HG03159 (cell line): ENCODE data around the gene PFN2.
"Not testable (repeated sequence)": the region's sequence is repeated elsewhere in the genome, so short reads cannot be mapped to it uniquely, and the experiment has no call there.

Experiments used
- ATAC-seq: cut with Tn5 transposase; IDR thresholded peaks from one replicate; pipeline ENCODE4 v1.9.1; 2021; ENCODE audit warnings: mild to moderate bottlenecking, moderate library complexity; ENCODE audit not compliant: unreplicated experiment

PFN2 gene, protein sequence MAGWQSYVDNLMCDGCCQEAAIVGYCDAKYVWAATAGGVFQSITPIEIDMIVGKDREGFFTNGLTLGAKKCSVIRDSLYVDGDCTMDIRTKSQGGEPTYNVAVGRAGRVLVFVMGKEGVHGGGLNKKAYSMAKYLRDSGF

DNA sequence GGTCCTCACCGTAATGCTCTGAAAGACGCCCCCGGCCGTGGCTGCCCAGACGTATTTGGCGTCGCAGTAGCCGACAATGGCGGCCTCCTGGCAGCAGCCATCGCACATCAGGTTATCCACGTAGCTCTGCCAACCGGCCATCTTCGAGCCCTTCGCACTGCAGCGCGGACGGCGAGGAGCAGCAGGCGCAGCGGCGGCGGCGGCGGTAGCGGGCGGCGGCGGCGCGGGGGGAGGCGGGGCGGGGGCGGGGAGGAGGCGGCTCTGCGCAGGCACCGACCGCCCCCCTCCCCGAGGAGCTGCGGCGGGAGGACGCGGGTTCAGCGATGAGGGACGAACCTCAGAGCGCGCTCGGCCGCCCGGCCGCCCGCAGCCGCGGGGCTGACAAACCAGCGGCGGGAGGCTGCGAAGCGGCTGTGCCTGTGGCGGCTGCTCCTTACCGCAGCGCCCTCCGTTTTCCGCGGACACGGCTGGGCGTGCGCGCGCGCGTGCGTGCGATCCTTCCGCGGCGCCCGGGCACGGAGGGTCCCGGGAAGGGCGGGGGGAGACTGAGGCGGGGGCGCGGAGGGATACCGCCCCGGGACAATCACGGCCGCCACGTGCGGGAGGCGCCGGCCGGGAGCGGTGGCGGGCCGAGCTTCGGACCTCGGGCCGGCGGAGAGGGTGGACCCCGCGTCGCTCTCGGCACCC is at the start of gene PFN2:
PFN2 (minus strand) TSS at position 180 of the 687 bp plus-strand sequence; CDS start at position 141, 39 bp downstream.
- peak; percentile 44 for ATAC-seq

DNA sequence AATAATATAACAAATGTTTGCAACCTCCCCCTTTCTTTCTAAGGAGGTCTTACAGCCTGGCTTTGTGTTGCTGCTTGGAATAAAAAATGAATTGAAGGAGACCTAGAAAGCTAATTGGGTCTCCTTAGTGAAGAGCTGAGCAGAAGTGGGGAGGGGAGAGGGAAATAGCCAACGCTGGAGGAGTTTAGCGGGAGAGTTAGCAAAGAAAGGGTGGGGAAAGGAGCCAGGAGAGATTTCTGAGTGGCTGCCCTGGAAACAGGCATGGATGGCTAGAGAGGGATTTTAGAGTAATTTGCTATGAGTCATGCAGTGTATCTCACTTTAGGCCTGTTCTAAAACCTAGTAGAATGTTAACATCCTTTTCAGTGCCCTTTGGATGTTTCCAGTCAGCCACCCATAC is 45.2 kb upstream of the PFN2 start:
- no peak for ATAC-seq

DNA sequence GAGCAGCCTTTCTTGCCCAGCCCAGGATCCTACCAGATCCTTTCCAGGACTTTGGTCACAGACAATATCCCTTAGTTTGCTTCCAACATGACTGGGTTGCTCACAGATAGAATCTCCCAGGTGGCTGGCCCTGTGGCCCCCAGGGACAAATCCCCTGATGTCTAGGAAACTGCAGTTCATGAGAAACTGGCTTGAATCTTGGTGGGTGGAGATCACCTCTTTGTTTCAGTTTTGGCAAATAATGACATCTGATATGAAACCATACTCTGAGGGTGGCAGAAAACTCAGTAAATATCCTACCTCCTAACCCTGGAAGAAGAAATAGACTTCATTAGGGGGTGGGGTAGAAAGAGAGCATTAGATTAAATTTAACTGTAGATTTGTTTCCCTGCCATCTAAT is 44.1 kb upstream of the PFN2 start:
- no peak for ATAC-seq

DNA sequence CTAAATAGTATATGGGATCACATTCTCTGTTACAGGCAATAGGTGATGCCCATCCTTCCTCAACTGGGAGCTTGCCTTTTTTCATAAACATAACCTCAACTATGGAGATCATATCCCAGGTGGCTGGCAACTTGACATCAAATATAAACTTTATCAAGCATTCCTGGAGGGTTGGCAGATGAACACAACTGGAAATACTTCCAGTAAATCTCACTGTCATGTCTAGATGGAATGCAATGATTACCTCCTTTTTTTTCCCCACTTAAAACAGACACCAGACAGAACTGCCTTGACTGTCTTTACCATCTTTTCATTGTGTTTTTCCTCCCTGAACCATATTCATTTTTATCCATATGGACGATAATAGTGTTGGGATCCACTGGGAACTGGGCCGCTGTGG is 43.1 kb upstream of the PFN2 start:
- no peak for ATAC-seq

DNA sequence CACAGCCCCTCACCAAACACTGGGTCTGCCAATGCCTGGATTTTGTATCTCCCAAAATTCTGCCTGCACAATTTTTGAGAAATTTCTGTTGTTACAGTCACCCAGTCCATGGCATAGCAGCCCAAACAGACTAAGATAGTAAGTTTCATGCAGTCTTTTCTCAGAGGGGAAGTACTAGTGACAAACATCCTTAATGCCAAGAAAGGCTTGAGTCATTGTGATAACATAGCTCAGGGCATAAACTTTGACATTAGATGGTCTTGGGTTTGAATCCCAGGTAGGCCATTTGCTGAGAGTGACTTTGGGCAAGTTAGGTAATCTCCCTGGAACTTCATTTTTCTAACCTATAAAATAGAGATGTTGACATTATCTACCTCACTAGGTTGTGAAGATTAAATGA is 36.1 kb upstream of the PFN2 start:
- no peak for ATAC-seq

DNA sequence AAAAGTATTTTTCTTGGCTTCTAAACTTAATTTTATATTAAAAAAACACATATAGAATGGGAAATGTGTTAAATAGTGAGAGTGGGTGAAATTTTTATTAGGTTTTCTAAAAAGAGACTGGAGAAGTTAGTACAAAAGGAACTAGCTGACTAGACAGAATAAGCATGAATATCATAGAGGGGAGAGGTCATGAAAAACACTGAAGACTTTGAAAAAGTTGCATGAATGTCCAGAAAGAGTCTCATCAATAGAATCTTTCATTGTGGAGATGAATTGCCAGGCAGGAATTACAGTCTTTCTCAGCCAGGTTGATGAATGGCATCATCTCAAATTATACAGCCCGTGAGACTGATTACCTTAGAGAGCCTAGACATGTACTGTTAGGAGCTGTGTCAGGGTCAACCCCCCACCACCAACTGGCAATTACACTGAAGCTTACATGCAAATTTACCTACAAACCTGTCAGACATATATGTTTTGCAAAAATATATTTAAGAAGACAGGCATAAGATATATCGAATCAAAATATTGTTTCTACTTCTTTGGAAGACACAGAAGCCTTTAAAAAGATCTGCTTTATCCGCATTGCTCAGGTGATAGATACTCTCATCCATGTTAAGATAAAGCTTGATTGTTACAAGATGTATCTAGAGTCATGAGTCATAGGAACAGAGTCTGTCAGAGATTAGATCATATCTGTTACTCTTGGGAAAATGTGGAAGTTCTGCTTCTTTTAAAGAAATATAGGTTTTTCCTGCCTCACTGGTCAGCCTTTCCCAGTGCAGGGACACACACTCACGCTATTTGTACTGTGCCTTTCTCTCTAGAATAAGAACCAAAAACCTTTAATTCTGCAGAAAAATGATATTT is 34.8 kb upstream of the PFN2 start:
- ATAC-seq = no peak

DNA sequence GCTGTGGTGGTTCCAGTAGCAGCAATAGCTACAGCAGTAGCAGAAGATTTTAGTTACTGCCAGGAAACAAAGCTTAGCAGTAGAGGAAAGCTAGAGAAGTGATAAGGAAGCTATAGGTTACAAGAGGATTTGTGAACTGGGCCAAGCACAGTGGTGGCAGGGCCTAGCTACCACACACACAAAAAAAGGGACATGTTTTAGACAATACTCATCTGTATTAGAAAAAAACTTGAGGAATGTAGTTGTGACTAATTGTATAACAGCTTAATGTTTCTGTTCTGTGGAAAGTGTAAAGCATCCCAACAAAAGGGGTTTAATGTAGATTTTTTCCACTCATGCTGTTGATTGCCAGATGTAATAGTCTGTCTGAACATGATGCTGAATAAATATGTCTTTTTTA is 29.9 kb upstream of the PFN2 start:
- no peak for ATAC-seq

DNA sequence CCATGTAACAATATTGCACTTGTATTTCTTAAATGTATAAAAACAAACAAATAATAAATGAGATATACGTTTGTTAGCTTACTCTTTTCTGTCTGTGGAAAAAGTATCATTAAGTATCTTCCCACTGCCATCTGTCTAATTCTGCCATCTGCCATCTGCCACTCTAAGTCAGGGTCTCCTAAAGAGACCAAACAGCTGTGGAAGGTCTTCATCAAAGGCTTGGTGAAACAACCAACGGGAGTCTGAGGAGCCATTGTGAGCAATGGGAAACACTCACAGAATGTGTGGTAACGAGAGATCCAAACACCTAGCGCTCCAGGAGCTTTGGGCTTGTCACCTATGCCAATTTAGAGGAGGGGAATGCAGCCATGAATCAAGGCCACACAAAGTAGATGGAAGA is 28.7 kb upstream of the PFN2 start:
- ATAC-seq = no peak

DNA sequence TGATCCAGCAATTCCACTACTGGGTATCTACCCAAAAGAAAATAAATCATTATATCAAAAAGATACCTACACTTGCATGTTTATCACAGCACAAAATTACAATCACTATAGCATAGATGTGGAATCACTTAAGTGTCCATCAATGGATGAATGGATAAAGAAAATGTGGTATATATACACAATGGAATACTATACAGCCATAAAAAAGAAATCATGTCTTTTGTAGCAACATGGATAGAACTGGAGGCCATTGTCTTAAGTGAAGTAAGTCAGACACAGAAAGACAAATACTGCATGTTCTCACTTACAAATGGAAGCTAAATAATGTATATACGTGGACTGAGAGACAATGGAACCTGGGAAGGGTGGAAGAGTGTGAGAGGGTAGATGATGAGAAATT is 28.3 kb upstream of the PFN2 start:
- no peak for ATAC-seq

DNA sequence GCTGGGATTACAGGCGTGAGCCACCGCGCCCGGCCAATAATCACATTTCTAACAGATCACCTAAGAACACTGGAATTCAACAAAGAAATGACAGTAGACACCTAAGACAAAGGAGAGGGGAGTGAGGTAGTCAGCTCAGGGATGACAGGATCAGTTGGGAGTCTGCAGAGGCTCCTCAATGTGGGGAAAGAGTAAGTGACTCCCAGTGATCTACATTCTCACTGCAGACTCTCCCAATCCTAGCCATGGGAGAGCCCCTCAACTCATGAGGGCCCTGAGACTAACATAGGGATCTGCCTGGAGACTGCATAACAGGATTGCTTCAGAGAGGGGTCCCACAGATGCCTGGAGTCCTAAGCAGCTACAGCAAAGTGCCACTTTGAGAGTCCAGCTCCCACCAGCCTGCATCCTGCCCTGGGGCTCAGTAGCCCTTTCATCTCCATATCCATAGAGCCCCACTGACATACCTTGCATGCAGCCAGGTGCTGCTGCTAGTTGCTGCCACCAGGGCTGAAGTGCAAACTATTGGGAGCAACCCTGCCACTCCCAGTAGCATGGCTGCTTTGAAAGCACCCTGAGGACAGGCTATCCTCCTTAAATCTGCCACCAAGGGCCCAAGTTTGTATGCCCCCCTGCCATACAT is 21.8 kb upstream of the PFN2 start:
- no peak for ATAC-seq

DNA sequence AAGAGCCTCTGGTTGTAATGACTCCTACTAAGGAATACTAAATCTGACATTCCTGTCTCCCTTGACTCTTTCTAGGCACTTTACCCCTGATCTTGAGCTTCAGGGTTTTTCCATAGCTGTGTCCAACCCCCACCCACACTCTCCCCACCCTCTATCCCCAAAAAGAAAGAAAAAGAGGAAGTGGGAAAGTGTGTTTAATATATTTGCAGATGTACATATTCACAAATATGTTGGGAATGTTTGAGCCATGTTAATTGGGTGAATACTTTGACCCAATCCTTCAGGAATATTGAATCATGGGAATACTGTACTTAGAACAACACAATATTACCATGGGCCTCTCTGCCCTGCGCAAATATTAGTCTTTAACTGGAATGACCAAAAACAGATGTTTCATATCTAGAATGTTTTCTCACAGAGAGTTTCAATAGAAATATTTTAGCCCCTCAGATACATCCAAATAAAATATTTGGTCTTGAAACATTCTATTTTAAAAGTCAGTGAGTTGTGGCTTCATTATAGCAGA is 19.8 kb upstream of the PFN2 start:
- ATAC-seq = no peak

DNA sequence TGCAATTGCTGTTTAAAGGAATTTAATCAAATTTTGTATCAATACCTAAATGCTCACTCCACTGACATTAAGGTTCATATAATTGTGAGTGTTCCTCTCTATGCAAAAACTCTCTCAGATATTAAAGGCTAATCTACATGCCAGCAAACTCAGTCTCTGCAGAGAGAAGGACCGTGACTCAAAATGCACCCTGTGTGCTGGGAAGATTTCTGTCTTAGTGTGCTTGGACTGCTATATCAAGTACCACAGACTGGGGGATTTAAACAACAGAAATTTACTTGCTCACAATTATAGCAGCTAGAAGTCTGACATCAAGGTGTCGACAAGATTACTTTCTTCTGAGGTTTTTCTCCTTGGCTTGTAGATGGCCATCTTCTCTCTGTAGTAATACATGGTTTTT is 18.6 kb upstream of the PFN2 start:
- ATAC-seq = no peak

DNA sequence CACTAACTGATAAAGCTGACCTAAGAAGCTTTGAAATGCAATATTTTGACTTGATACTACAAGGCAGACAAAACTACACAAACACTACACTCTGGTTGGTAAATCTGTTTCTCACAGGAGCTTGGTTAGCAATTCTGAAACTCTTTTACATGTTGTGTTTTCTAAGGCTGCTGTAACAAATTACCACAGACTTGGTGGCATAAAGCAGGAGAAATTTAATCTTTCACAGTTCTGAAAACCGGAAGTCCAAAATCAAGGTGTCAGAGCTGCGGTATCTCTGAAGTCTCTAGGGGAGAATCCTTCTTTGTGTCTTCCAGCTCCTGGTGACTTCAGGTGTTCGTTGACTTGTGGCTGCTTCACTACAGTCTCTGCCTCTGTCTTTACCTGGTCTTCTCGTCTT is 12.9 kb upstream of the PFN2 start:
- ATAC-seq = no peak

DNA sequence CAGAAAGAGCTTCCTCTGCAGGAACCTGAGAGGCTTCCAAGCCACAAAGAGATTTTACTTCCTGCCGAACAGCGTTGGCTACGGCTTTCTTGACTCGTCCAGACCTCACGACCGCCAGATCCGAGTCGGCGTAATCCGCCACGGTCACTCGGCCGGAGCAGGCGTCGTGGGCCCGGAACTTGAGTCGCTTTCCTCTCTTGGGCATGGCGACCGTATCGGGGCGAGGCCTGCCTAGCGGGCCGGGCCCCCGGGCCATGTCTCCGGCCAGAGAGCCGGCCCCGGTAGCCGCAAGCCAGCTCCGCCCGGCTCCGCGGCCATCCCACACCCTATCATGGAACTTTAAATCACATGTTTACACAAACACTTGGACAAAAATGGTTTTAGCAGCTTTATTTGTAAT is 12.4 kb upstream of the PFN2 start:
- not testable (repeated sequence) for ATAC-seq

DNA sequence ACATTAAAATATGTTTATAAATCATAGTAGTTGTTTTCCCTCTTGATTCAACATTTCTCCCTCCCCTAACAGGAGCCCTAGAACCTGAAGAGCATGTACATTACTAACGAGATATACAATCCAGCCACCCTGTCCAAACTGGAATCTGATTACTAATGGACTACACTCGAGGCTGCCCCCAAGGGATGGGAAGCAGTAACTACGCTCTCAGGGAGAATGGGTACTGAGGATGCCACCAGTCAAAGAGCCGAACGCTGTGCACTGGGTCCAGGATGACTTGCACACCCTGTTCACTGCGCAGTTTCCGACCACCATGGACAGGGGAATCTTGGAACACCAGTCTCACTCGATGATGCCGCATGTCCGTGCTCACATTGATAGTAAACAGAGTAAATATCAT is 11.3 kb upstream of the PFN2 start:
- not testable (repeated sequence) for ATAC-seq

DNA sequence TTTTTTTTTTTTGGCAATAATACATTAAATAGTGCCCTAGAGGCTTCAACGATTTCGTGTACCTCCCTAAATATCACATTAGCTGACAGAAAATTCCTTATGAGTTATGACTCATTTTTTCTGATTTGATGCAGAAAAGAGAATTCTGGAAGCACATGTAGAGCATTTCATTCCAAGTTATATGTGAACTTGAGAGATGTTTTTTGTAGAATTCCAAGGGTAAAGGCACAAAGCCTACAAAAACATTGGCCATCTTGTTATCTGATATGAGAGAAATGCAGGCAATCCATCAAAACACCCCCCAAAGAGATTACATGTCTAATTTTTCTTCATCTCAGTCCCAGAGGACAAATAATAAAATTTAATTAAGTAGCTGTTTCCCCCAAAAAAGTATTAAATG is 6.7 kb upstream of the PFN2 start:
- ATAC-seq = no peak

DNA sequence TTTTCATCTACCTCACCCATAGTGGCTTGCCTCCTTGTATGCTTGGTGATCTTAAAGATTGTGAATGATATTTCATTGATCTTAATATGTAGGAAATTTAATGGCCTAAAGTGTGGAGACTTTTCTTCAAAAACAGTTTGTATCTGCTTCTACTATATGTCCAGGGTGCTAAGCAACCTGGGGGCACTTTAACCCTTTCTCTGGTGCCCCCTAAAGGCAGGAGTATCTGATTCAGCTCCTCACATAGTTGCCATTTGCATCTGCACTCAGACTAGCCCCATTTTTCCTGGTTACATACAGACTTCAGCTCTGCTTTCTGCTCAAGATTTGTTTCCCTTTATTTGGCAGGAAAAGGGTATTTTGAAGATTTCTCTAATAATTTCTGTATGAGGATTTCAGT is 5.2 kb upstream of the PFN2 start:
- ATAC-seq = no peak

DNA sequence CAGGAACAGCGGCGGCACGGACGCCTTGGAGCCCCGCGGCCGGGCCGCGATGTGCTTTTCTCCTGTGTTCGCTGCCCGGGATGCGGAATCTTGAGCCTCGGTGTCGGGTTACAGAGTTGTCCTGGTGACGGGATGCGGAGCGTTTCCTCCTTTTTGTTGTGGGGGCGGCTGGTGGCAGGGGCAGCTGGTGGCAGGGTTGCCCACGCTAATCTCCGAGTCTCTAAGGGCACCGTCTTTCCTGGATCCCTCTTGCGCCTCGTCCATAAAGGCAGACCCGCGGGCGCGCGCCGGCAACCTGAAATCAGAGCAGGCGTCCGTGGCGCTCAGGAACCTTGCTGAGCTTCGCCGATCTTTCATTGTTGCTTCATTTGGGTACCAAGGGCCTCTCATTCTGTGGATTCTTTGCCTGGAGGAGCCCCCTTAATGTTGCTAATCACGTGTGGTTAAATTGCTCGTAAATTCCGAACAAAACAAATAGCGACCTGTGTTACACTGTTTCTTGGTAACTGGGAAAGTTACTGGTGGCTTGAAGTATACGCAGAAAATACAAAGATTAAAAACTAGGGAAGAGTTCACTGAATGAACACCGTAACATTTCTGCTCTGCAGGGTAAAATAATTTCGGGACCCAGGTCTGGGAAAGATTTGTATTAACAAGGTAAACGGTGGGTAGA is 844 bp upstream of the PFN2 start:
- no peak for ATAC-seq

DNA sequence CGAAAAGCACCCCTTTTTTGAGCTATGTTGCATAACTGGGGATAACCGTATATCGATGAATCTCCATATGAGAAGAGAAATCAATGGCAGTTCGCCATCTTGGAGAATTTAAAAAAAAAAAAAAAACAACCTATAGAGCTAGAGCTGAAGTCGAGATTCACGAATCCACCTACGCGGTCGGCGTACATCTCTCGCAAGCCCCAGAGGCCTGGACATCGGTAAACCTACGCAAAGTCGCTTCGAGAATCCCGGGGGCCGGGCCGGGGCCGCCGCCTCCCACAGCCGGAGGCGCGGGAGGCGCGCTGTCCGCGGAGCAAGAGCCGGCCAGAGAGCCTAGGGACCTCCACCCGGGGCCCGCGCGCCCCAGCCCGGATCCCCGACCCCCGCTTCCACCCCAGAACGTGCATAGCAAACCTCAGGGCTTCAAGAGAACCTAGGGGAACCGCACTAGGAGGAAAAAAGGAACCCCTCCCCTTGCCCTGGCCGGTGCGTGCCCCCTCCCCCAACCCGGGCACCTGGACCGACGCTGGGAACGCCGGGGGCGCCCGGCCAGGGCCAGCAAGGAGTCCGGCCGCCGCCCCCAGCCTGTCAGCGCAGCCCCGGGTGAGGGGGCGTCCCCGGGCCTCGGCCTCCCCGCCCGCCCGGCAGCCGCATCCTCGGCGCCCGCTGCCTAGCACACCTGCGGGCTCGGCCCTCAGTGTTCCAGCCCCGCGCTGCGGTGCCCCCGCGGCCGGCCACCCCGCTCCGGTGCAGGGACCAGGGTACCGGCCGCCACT is 567 bp downstream of the PFN2 start:
- peak; percentile 64 for ATAC-seq
